B cell (primary cell): ENCODE results near the gene GRM3. TPM values are rescaled to one million over a fixed set of nuclear protein-coding genes. Genes with fewer than 3 reads are reported as not detected.

Source experiments
- ATAC-seq: fragments of 200-7000 bp; cut with Tn5 transposase; one replicate; pipeline ENCODE4 v1.10.0; 2021; ENCODE audit warnings: low read depth, mild to moderate bottlenecking, moderate number of reproducible peaks, moderate library complexity
- CTCF ChIA-PET: fragments of 350-600 bp; sonication (Branson Sonifier 250); formaldehyde crosslinking; loops from one replicate; lab custom pipeline; 2021; ENCODE audit warnings: antibody characterized with exemption, inconsistent platforms; lab: Charles Lee
- POLR2A ChIA-PET: fragments of 350-600 bp; sonication (Branson Sonifier 250); formaldehyde crosslinking; loops from one replicate; lab custom pipeline; 2021; ENCODE audit warnings: antibody characterized with exemption; lab: Charles Lee
- DNase-seq: peaks from one replicate; pipeline ENCODE4 v3.0.0; 2013
- H2AFZ ChIP-seq: 2 replicates; pipeline ENCODE4 v1.6.1; 2012; ENCODE audit warnings: mild to moderate bottlenecking, low read depth, low read length; ENCODE audit not compliant: insufficient read depth, poor library complexity, severe bottlenecking
- H3K27ac ChIP-seq, 2 donors: 1 replicate in 1 of 2; 2 replicates in 1 of 2; pipeline ENCODE4 v1.5.1; 2012 to 2013; ENCODE audit warnings: low read length in 2 of 2, mild to moderate bottlenecking in 2 of 2, moderate library complexity in 1 of 2
- H3K27me3 ChIP-seq, 4 experiments: fragments of 200-600 bp in 1 of 4; sonication (generic) in 1 of 4; replicated peaks in 1 of 4; 1 replicate in 2 of 4; 2 replicates in 2 of 4; pipeline versions ENCODE4 v1.6.1 to v1.7.0; 2013 to 2016; ENCODE audit warnings: low read length in 3 of 4, mild to moderate bottlenecking in 2 of 4, mixed read lengths in 1 of 4, moderate library complexity in 1 of 4; ENCODE audit not compliant: insufficient read depth in 4 of 4, control insufficient read depth in 3 of 4; ENCODE audit errors: control extremely low read depth in 1 of 4
- H3K36me3 ChIP-seq, 2 experiments: replicated peaks in 1 of 2; 1 replicate in 1 of 2; 2 replicates in 1 of 2; pipeline versions ENCODE4 v1.6.1 to v1.7.1; 2013; ENCODE audit warnings: low read length in 1 of 2; ENCODE audit not compliant: insufficient read depth in 2 of 2, control insufficient read depth in 1 of 2; ENCODE audit errors: control extremely low read depth in 1 of 2, extremely low read depth in 1 of 2
- H3K4me1 ChIP-seq, 2 donors: fragments of 200-600 bp in 1 of 2; sonication (generic) in 1 of 2; 1 replicate in 1 of 2; 2 replicates in 1 of 2; pipeline versions ENCODE4 v1.5.1 to v1.6.1; 2013 to 2017; ENCODE audit warnings: low read length in 2 of 2; ENCODE audit not compliant: control insufficient read depth in 2 of 2, insufficient read depth in 2 of 2
- H3K4me2 ChIP-seq: replicated peaks from 2 replicates; pipeline ENCODE3; 2012; ENCODE audit warnings: mild to moderate bottlenecking, low read depth, low read length; ENCODE audit not compliant: poor library complexity, severe bottlenecking
- H3K4me3 ChIP-seq, 5 experiments: fragments of 200-600 bp in 1 of 5; sonication (generic) in 1 of 5; 1 replicate in 3 of 5; 2 replicates in 2 of 5; pipeline versions ENCODE4 v1.5.1 to v1.7.0; 2011 to 2016; ENCODE audit warnings: low read length in 4 of 5, mild to moderate bottlenecking in 4 of 5, low read depth in 2 of 5, control low read depth in 1 of 5, moderate library complexity in 1 of 5; ENCODE audit not compliant: insufficient read depth in 1 of 5; ENCODE audit errors: control extremely low read depth in 1 of 5, extremely low read depth in 1 of 5
- H3K79me2 ChIP-seq: fragments of 200-600 bp; sonication (generic); one replicate; pipeline ENCODE4 v1.6.0; 2016; ENCODE audit warnings: low read length; ENCODE audit not compliant: control insufficient read depth, insufficient read depth
- H3K9ac ChIP-seq: fragments of 200-600 bp; sonication (generic); 2 replicates; pipeline ENCODE4 v1.6.1; 2017; ENCODE audit warnings: mild to moderate bottlenecking, low read length, moderate library complexity
- H3K9me3 ChIP-seq, 3 donors: one replicate each; pipeline versions ENCODE4 v1.6.1 to v1.7.1; 2013; ENCODE audit warnings: low read length in 2 of 3; ENCODE audit not compliant: control insufficient read depth in 2 of 3, insufficient read depth in 1 of 3; ENCODE audit errors: control extremely low read depth in 1 of 3
- H4K20me1 ChIP-seq: 2 replicates; pipeline ENCODE4 v1.6.0; 2012; ENCODE audit warnings: mild to moderate bottlenecking, low read length; ENCODE audit not compliant: insufficient read depth, control insufficient read depth, poor library complexity, severe bottlenecking
- H3K27ac Mint-ChIP-seq: one replicate; pipeline ENCODE4 v1.8.0; 2021; ENCODE audit warnings: mixed read lengths
- H3K27me3 Mint-ChIP-seq: one replicate; pipeline ENCODE4 v1.8.0; 2021; ENCODE audit warnings: mixed read lengths
- H3K4me1 Mint-ChIP-seq: one replicate; pipeline ENCODE4 v1.8.0; 2021; ENCODE audit warnings: mixed read lengths
- H3K4me3 Mint-ChIP-seq: one replicate; pipeline ENCODE4 v1.8.0; 2021; ENCODE audit warnings: mixed read lengths
- H3K9me3 Mint-ChIP-seq: one replicate; pipeline ENCODE4 v1.8.0; 2022; ENCODE audit warnings: mixed read lengths; ENCODE audit not compliant: insufficient read depth
- CTCF ChIP-seq: fragments of 200-600 bp; IDR thresholded peaks from one replicate; pipeline ENCODE4 v1.8.0; 2022; ENCODE audit warnings: antibody characterized with exemption, mild to moderate bottlenecking
- EZH2 ChIP-seq: IDR thresholded peaks from 2 replicates; pipeline ENCODE4 v1.6.1; 2012; ENCODE audit warnings: borderline replicate concordance, low read depth, mild to moderate bottlenecking, moderate library complexity, low read length; ENCODE audit not compliant: insufficient read depth, poor library complexity, severe bottlenecking
- WGBS: methylation state at CpG from one replicate; pipeline ENCODE4 v1.1.5; 2013; ENCODE audit warnings: missing lambda C conversion rate; ENCODE audit not compliant: insufficient coverage; 5-methylcytosine and 5-hydroxymethylcytosine counted together
- intact Hi-C: fragments of 100-400 bp; cut with micrococcal nuclease; formaldehyde crosslinking; loops from one replicate; pipeline ENCODE4 v1.10.0; 2022
- polyA plus RNA-seq: library from polyadenylated mRNA; depleted of rRNA; stranded (reverse); fragments of >200 nt; gene quantifications from 2 replicates; pipeline ENCODE4 v1.2.3, GENCODE V29; 2012
- total RNA-seq, 2 donors: library from RNA; stranded (reverse); fragments of 120-200 nt in 1 of 2; gene quantifications; 1 replicate in 1 of 2; 2 replicates in 1 of 2; pipeline versions ENCODE4 v1.2.3 to v1.2.4, GENCODE V29; 2013 to 2022

The GRM3 gene
- total and polyA plus RNA-seq, 2 donors (not counting 1 experiment from before 2014, with no cell fraction given) = not detected

GRCh38 chr7:86748201-86748600 is 104.5 kb downstream of the GRM3 start:
- H2AFZ ChIP-seq = no peak overlapping the region
- no peaks in the 10 kb centered on the region for H3K4me1 ChIP-seq
- TF ChIP-seq CTCF = no peak
- TF ChIP-seq EZH2 = no peak
- H3K4me3 ChIP-seq = no peak overlapping the region
- no peaks in the 10 kb centered on the region for H3K79me2 ChIP-seq
- Mint-ChIP-seq H3K4me1 (no peaks in the 10 kb centered on the region), H3K9me3 (no peaks in the 10 kb centered on the region), H3K27ac (no peak overlapping the region), H3K4me3 (no peak overlapping the region), H3K27me3 (no peaks in the 10 kb centered on the region)
- ChIA-PET POLR2A (no interaction called here), CTCF (no interaction called here)
- intact Hi-C loops = no loop called here
- DNase-seq = no peak
- no peaks in the 10 kb centered on the region for H3K9me3 ChIP-seq
- no peak overlapping the region for H3K9ac ChIP-seq
- ATAC-seq = no peak
- no peak overlapping the region for H3K27ac ChIP-seq
- H4K20me1 ChIP-seq = no peaks in the 10 kb centered on the region
- no peak overlapping the region for H3K4me2 ChIP-seq
- H3K27me3 ChIP-seq = no peaks in the 10 kb centered on the region
- no peaks in the 10 kb centered on the region for H3K36me3 ChIP-seq
- no CpG with 5 or more reads among the region's 4 CpGs for WGBS

GRCh38 chr7:86748843-86749719 is 105.4 kb downstream of the GRM3 start:
- ATAC-seq (no peak), DNase-seq (no peak)
- Histone ChIP-seq H3K4me2 (no peak overlapping the region), H3K9ac (no peak overlapping the region), H3K4me1 (no peaks in the 10 kb centered on the region), H3K4me3 (no peak overlapping the region), H2AFZ (no peak overlapping the region), H3K79me2 (no peaks in the 10 kb centered on the region), H3K9me3 (no peaks in the 10 kb centered on the region), H3K36me3 (no peaks in the 10 kb centered on the region), H3K27ac (no peak overlapping the region), H3K27me3 (no peaks in the 10 kb centered on the region), H4K20me1 (no peaks in the 10 kb centered on the region)
- no peaks in the 10 kb centered on the region for H3K27me3 Mint-ChIP-seq
- CTCF ChIA-PET = no interaction called here
- no peak overlapping the region for H3K27ac Mint-ChIP-seq
- no peak for TF ChIP-seq CTCF
- no peak for TF ChIP-seq EZH2
- WGBS = 78% methylated on average over 2 of the region's 7 CpGs
- no peaks in the 10 kb centered on the region for H3K9me3 Mint-ChIP-seq
- intact Hi-C loops = no loop called here
- POLR2A ChIA-PET = no interaction called here
- no peak overlapping the region for H3K4me3 Mint-ChIP-seq
- H3K4me1 Mint-ChIP-seq = no peaks in the 10 kb centered on the region
